NCI-H446 (cell line): ENCODE results near the gene ROMO1.
"Not testable (repeated sequence)": the region's sequence is repeated elsewhere in the genome, so short reads cannot be mapped to it uniquely, and the experiment has no call there.

Experiments used
- DNase-seq, 2 experiments: peaks; one replicate each; lab custom pipeline; 2025; lab: John Stamatoyannopoulos, UW

Gene ROMO1

DNA sequence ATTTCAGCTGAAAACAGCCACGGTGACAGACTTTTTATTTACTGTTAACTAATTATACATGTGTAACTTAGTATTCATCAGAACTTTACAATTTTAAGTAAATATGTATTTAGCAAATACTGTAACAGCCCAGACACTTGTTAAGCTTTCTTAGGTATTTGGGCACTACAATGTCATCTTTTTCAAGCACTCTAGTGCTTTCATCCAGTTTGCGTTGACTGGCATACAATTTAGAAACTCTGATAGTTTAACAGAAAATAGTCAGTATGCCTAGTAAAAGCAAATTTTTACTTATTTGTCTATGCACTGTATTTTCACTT is 32.2 kb downstream of the ROMO1 start:
- DNase-seq, result no peak

DNA sequence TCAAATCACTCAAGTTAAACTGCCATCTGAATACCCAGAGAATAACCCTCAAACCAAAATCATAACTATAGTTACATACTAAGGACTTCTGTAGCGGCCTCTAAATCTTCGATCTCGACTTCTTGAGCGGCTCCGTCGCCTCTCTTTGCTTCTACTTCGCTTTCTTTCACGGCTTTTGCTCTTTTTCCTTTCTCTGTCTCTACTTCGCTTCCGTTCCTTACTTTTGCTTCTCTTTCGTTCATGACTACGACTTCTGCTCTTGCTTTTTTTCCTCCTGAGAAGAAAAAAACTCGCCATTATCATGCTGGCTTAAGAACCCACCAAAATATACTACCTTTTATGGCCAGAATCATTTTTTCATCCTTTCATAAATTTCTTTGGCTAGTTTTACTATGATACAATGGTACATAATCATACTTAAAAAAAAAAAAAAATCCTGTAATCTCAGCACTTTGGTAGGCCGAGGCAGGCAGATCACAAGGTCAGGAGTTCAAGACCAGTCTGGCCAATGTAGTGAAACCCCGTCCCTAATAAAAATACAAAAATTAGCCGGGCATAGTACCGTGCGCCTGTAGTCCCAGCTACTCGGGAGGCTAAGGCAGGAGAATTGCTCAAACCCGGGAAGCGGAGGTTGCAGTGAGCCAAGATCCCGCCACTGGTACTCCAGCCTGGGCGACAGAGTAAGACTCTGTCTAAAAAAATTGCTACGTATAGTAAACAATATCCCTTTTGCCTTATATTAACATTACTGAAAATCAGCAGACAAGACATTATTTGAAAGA is 32.8 kb downstream of the ROMO1 start:
- DNase-seq, result no peak

DNA sequence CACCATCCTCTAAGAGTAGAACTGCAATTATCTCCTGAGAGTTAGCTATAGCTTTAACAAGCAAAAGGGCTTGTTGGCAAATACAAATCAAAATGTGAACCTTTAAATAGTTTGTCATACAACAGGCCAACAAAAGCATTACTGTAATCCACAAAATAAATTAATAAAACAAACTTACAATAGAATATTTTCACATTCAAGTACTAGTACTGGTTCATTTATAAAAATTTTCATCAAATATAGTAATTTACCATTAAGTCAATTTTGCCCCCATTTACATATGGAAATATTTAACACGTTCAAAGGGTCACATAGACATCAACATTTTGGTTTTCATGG is 33.4 kb downstream of the ROMO1 start:
- DNase-seq, result no peak

DNA sequence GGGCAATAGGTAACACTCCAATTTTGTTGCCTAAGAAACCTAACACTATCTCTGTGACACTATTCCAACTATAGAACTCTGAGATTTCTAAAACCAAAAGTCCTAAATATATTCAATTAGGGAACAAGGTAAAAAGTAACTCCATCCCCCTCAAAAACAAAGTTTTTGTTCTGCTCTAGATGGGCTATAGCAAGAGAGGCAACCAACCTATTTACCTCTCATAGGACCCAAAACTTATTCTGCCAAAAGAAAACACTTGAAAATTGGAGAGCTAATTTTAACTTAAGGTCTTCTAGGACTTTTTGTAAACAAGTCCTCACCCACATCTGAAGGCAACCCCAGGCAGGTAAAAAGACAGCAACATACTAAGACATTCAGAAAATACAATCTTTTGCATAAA is 35.2 kb downstream of the ROMO1 start:
- no peak for DNase-seq

DNA sequence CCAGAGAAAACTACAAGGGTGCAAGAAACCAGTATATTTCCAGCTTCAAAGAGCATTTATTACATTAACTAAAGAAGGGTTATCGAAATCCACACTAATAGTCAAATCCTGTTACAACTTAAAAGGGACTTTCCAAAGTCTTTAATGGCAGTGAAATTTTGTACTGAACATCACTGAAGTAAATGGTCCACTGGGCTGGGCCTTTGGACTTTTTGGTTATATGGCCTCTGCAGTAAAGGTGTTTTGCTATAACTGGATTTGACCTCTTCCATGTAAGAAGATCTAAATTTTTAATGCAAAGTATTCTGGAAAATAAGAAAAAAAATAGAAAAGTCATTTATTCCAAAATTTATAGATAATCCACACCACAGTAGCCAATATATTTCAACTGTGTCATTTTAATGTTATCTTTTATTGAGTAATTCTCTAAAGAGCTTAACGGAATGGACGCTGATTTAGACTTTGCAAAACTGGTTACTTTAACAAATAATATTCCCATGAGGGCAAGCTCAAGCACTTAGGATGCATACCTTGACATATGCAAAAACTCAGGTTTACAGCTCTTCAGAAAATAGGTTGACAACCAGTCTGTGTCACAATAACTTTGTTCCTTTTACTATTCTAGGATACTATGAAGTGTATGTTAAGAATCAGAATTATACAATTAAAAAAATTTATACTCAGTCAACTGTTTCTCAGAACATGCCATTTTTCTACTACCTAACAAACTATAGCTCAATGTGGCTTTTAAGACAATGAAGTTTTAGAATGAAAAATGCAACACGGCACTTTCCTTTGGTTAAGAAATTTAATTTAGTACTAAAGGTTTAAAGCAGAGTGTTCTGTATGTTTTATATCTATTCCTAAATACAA is 35.8 kb downstream of the ROMO1 start:
- no peak for DNase-seq

DNA sequence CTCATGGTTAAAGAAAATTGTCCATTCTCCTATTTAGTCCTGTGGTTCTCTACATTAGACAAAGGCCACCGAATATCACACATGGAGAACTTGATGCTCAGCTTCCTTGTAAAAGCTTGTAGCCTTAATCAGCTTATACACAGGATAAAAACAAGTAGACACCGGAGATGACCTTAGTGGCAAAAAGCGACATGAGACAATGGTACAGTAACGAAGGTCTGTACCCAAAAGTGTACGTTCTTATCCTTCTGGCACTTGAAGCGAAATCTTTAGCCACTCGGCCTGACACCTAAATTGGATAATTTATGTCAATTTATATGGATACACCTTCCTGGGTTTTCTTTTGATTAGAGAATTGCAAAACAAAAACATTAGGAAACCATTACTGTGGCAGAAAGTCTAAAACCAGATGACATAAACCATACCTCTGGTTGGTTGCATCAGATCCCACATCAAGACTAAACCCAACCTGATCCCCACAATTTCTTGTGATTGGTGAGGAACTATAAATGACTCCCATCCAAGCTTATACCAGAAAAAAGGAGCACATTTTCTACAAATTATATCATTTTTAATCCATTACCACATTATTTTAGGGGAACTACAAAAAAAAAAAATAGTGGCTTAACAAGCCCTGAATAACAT is 36.7 kb downstream of the ROMO1 start:
- no peak for DNase-seq

DNA sequence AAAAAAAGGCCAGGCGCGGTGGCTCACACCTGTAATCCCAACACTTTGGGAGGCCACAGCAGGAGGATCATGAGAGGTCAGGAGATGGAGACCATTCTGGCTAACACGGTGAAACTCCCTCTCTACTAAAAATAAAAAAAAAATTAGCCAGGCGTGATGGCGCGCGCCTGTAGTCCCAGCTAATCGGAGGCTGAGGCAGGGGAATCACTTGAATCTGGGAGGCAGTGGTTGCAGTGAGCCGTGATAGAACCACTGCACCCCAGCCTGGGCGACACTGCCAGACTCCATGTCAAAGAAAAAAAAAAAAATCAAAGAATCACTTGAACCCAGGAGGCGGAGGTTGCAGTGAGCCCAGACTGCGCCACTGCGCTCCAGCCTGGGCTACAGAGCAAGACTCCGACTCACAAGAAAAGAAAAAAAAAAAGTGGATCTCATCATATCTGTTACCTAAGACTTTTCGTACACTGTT is 38.7 kb downstream of the ROMO1 start:
- DNase-seq, result no peak

DNA sequence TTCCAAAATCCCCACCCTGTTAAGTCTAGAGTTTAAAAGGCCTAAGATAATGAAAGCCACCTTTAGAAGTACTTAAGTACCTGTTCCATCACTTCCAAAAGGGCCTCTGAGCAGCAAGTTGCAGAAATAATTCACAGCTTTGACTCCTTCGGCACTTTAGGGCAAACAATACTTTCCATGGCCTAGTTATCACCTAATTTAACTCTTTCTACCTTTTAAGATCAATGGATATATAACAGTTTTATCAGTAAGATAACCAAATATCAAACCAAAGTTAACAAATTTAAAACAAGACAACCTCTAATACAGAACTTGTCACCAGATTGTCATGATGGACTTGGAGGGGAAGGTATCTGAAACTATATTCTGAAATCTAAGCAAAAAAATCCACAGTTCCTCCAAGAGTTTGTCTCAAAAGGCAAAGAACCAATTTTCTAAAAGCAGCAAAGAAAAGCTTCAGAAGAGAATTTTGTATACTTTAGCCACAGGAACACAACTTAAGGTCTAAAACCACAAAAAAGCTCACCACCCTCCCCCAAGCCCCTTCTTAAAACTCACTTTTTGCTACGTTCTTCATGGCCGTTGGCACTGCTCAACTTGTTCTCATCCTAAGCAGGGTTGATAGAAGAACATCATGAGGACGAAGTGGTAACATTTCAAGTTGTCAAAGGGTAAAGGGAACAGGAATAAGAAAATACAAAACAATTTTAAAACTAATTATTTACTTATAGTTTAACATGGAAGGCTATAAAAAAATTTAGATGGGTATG is 39.4 kb downstream of the ROMO1 start:
- DNase-seq, result no peak

DNA sequence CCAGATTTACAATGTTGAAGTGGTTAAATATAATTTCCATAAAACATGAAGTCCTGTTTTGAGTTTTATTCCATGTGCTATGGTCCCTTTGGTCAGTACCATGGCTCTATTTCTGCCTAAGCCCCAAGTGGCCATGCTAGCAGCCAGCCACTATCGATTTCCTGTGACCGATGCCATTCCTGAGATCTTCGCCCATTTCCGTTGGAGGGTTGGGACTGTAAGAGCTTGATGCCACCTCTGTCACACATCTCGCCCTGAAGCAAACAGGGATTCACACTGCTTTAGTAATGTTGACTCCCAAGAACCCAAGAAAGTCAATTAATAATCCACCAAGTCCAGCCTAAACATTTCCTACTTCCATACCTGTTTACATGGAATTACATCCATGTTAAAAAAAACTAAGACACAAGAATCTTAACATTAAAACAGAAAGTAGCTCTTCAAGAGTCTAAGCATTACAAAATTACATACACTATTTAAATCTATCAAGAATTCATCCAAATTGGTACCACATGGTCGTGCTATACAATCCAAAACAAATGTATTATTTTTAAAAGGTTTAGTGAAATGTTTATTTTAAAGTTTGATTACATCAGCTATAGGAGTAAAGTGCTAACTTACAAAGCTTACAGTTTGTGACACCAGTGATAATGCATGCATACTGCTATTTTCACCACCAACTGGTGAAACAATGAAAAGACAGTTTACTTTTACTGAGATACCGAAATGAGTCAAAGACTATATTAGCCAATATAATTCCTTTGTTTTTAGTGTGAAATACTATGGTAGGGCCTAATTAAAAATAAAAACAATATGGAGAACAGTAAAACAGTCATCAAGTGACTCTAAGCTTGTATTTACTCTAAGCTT is 40.3 kb downstream of the ROMO1 start:
- DNase-seq, result no peak

DNA sequence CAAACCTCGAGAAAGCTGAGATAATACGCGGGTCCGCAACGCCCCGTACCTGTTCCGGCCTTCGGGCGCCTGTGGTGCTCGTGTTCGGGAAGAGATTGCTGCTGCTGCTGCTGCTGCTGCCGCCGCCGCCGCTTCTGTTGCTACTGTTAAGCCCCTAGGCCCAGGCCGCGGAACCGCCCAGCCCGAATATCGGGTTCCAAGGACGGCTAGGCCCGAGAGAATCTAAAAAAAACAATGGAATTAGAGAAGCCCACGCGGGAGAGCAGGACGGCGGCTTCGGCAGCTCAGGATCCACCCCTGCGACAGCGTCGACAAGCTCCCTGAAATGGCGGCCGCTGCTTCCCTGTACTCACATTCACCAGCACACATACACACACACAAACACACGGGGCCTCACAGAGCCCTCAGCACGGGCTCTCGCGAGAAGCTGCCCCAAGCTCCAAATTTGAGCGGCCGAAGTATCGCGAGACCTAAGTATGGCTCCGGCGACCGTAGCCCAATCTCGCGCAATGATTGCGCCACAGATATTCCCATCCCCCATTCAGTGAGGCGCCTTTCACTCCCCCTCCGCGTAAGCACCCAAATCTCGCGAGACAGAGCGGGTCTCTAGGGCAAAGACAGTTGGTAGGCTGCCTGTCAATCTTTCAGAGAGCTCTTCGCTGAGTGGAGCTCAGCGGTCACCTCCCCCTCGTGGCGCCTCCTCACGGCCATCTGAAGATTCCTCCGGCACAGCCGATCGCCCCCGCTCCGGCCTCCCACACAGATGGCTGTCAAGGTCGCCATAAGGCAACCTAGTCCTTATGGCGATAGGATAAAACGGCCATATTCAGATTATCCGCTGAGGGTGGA is 42.9 kb downstream of the ROMO1 start, which contains the start of gene RBM39:
Gene RBM39 (minus strand): TSS at position 369 of the 849 bp plus-strand sequence. CDS start 1,386 bp downstream, outside the sequence.
- DNase-seq, result peak; percentile 100

DNA sequence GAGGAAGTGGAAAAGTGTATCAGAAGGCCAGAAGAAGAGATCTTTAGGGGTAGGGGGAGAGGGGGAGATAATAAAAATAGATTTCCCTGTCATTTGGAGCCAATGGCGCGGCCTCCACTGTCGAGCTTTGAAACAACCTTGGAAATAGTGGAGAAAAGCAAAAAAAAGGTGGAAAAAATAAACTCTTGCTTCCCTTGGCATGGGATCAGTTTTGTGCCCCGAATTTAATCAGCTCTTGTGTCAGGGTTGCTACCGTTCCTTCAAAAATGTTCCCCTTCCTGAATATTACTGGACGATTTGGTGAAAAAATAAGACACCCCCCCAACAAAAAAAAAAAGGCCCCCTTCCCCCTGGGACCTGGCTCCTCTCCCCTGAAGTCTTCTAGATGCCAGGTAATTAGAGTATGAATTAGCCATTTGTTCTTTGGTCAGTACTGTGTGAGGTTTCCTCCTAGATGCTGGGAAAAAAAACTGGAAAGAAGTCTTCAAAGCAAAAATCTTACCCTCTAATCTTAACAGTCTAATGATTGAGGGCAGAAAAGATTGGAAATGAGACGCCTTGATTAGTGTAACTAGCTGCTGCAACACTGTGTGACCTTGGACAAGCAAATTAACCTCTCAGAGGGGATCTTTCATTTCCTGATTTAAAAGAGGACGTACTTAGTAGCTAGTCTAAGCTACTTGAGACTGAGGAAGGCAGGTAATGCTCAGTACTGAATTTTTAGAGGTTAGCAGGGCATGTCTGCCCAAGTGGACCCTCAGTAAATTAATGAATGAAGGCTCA is 43.7 kb downstream of the ROMO1 start:
- no peak for DNase-seq

DNA sequence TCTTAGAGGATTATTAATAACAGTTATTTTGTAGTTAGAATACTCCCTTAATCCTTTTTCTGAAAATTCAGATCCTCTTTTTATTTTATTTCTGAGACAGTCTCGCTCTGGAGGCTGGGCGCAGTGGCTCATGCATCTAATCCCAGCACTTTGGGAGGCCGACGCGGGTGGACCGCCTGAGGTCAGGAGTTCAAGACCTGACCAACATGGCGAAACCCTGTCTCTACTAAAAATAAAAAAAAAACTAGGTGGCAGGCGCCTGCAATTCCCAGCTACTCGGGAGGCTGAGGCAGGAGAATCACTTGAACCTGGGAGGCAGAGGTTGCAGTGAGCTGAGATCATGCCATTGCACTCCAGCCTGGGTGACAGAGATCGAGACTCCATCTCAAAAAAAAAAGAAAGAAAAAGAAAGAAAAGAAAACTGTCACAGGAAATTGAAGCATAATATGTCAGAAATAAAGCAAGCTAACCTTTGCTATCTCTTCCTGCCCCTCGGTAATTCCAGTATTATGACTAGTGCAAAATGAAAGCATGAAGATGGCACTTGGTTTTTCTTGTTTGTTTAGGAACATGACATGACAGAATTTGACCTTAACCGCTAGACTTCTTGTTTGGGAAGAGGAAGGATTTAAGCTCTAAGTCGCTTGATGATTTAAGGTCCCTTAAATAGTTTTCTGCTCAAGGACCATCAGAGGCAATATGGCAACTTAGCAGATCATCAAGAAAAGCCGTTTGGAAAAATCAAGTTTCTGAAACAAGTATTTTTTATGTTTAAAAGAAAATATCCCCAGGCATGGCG is 44.7 kb downstream of the ROMO1 start:
- no peak for DNase-seq

DNA sequence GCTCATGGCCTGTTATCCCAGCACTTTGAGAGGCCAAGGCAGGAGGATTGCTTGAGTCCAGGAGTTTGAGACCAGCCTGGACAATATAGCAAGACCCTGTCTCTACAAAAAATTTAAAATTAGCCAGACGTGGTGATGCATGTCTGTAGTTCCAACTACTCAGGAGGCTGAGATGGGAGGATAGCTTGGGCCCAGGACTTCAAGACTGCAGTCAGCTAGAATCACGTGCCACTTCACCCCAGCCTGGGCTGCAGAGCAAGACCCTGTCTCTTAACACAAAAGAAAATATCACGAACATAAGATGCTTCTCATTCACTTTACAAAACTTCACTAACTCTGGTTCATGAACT is 45.3 kb downstream of the ROMO1 start:
- not testable (repeated sequence) for DNase-seq
